ENCODE data around the gene GLG1. TPM values are rescaled to one million over a fixed set of nuclear protein-coding genes. Genes with fewer than 3 reads are reported as not detected.

The GLG1 gene
- total RNA-seq, 1 experiment from 2014 or later, result 135 TPM

GRCh38 chr16:74511961-74512360 lies 95.0 kb downstream of the GLG1 start:
- H3K4me1 Mint-ChIP-seq, result peaks cover 0 to 4% of the 10 kb centered on the region in 2 experiments; a peak in 2 of 4 replicates
- H2AK5ac ChIP-seq (ENCODE audit: insufficient read length, low read length), result no peak overlapping the region
- H3K9me3 Mint-ChIP-seq, result peaks cover 4 to 7% of the 10 kb centered on the region in 2 experiments; a peak in 2 of 5 replicates
- H3K4me2 ChIP-seq (ENCODE audit: insufficient read depth, insufficient read length, low read length), result no peak overlapping the region
- peaks cover 8 to 35% (median 27%) of the 10 kb centered on the region in 3 experiments; a peak in 6 of 7 replicates for H3K36me3 Mint-ChIP-seq (ENCODE audit: insufficient read depth in 1 of 3, low read depth in 3 of 3)
- no peak overlapping the region for H2AFZ ChIP-seq (ENCODE audit: low read length)
- H2BK12ac ChIP-seq (ENCODE audit: insufficient read length, low read depth, low read length), result no peak overlapping the region
- no peak overlapping the region for H3K4ac ChIP-seq (ENCODE audit: low read depth, low read length)
- no peak overlapping the region for H3K27ac ChIP-seq (ENCODE audit: insufficient read length, low read depth, low read length)
- H2BK15ac ChIP-seq (ENCODE audit: low read depth, low read length), result no peak overlapping the region
- no CpG with 5 or more reads among the region's 9 CpGs for WGBS (ENCODE audit: extremely low coverage, insufficient read length, low lambda C conversion rate)
- H3K4me1 ChIP-seq (ENCODE audit: insufficient read depth, low read length), result no peaks in the 10 kb centered on the region
- no peak overlapping the region for H2BK5ac ChIP-seq (ENCODE audit: insufficient read length, low read length)
- TF ChIP-seq CTCF (conservative IDR thresholded peaks at IDR 0.05), result no peak
- H3K14ac ChIP-seq (ENCODE audit: insufficient read depth, low read length), result no peak overlapping the region
- no peaks in the 10 kb centered on the region for H3K27me3 Mint-ChIP-seq (ENCODE audit: low read depth)
- H3K79me2 ChIP-seq (ENCODE audit: insufficient read depth, low read length), result peaks cover 2% of the 10 kb centered on the region; the same call in 1 of the 2 replicates
- no peak overlapping the region for H4K5ac ChIP-seq (ENCODE audit: insufficient read length, low read depth, low read length)
- DNase-seq, result no peak
- H3K18ac ChIP-seq (ENCODE audit: insufficient read length, low read depth, low read length), result no peak overlapping the region
- H4K8ac ChIP-seq (replicated peaks; ENCODE audit: insufficient read length, low read depth, low read length), result no peak overlapping the region
- H4K91ac ChIP-seq (ENCODE audit: insufficient read length, low read depth, low read length), result no peak overlapping the region
- H3K27me3 ChIP-seq (ENCODE audit: insufficient read depth, low read length), result no peaks in the 10 kb centered on the region
- no peak overlapping the region for H3K23ac ChIP-seq (ENCODE audit: insufficient read length, low read depth, low read length)
- no peaks in the 10 kb centered on the region for H3K79me1 ChIP-seq (ENCODE audit: insufficient read depth, low read depth, low read length, poor library complexity, severe bottlenecking)
- no peak overlapping the region for H3K27ac Mint-ChIP-seq
- H2BK20ac ChIP-seq (ENCODE audit: low read depth, low read length, poor library complexity, severe bottlenecking), result no peak overlapping the region
- no peaks in the 10 kb centered on the region for H3K9me3 ChIP-seq (ENCODE audit: control insufficient read depth, low read depth, low read length)
- H2BK120ac ChIP-seq (ENCODE audit: low read depth, low read length, poor library complexity, severe bottlenecking), result no peak overlapping the region
- no peak overlapping the region for H3K56ac ChIP-seq (ENCODE audit: insufficient read length, low read depth, low read length)
- no peak overlapping the region for H3K9ac ChIP-seq (ENCODE audit: extremely low read depth, insufficient read length, low read length)
- H3T11ph ChIP-seq (ENCODE audit: low read length), result no peak overlapping the region
- H4K20me1 ChIP-seq (ENCODE audit: control insufficient read depth, insufficient read depth, insufficient read length), result no peaks in the 10 kb centered on the region
- H3K23me2 ChIP-seq (ENCODE audit: insufficient read length, low read depth, low read length, poor library complexity, severe bottlenecking), result no peaks in the 10 kb centered on the region
- no peak overlapping the region for H3K4me3 Mint-ChIP-seq

Measured in H9 (cell line).